GM18858 (cell line): ENCODE measurements around the gene OR2L2.
"Not testable (repeated sequence)": the region's sequence is repeated elsewhere in the genome, so short reads cannot be mapped to it uniquely, and the experiment has no call there.

Experiments used
- ATAC-seq: cut with Tn5 transposase; IDR thresholded peaks from one replicate; pipeline ENCODE4 v1.9.1; 2021; ENCODE audit not compliant: unreplicated experiment

OR2L2 gene

GRCh38 chr1:248029770-248030169, at the start of gene OR2L2:
Gene OR2L2, plus strand, starts transcription at chr1:248030070. Its CDS starts 8,198 bp downstream, at chr1:248038268.
- no peak for ATAC-seq

GRCh38 chr1:247992986-247993385, 36.9 kb upstream of the OR2L2 start:
- no peak for ATAC-seq

GRCh38 chr1:247998811-247999210, 31.1 kb upstream of the OR2L2 start:
- no peak for ATAC-seq

- no peak for ATAC-seq
Observed at GRCh38 chr1:248000169-248000568, 29.7 kb upstream of the OR2L2 start.

- no peak for ATAC-seq
Observed at GRCh38 chr1:248007778-248008177, 22.1 kb upstream of the OR2L2 start.

GRCh38 chr1:248009681-248010080, 20.2 kb upstream of the OR2L2 start:
- no peak for ATAC-seq

GRCh38 chr1:248013229-248013710, 16.6 kb upstream of the OR2L2 start, which contains the start of gene OR2L5:
Gene OR2L5, plus strand, starts transcription at chr1:248013660. Its CDS starts 8,288 bp downstream, at chr1:248021948.
- ATAC-seq, result no peak

- ATAC-seq, result no peak
Observed at GRCh38 chr1:248015803-248016202, 14.1 kb upstream of the OR2L2 start.

- no peak for ATAC-seq
Observed at GRCh38 chr1:248045209-248045608, 15.3 kb downstream of the OR2L2 start.

- ATAC-seq, result no peak
Observed at GRCh38 chr1:248046536-248046935, 16.7 kb downstream of the OR2L2 start, which contains the start of gene OR2L3. Gene OR2L3, plus strand, starts transcription at chr1:248046836. Its CDS starts 13,846 bp downstream, at chr1:248060682.

- no peak for ATAC-seq
Observed at GRCh38 chr1:248047008-248047407, 17.1 kb downstream of the OR2L2 start.

GRCh38 chr1:248054671-248055070, 24.8 kb downstream of the OR2L2 start:
- ATAC-seq, result no peak

GRCh38 chr1:248055261-248055660, 25.4 kb downstream of the OR2L2 start:
- no peak for ATAC-seq

- no peak for ATAC-seq
Observed at GRCh38 chr1:248065071-248065470, 35.2 kb downstream of the OR2L2 start.

- ATAC-seq, result no peak
Observed at GRCh38 chr1:248065604-248066003, 35.7 kb downstream of the OR2L2 start.

- ATAC-seq, result not testable (repeated sequence)
Observed at GRCh38 chr1:248083864-248084263, 54.0 kb downstream of the OR2L2 start.
